VCaP (cell line): Measurements from ENCODE around the gene TSEN54.

Experiments
- H3K27ac ChIP-seq: fragments of 450-650 bp; 2 replicates; pipeline ENCODE4 v1.5.1; 2017
- TF ChIP-seq, protein P1 (sequence below): fragments of 450-650 bp; conservative IDR thresholded peaks from 2 replicates; pipeline ENCODE4 v1.5.1; 2017; ENCODE audit warnings: mild to moderate bottlenecking, moderate library complexity

The TSEN54 gene

DNA sequence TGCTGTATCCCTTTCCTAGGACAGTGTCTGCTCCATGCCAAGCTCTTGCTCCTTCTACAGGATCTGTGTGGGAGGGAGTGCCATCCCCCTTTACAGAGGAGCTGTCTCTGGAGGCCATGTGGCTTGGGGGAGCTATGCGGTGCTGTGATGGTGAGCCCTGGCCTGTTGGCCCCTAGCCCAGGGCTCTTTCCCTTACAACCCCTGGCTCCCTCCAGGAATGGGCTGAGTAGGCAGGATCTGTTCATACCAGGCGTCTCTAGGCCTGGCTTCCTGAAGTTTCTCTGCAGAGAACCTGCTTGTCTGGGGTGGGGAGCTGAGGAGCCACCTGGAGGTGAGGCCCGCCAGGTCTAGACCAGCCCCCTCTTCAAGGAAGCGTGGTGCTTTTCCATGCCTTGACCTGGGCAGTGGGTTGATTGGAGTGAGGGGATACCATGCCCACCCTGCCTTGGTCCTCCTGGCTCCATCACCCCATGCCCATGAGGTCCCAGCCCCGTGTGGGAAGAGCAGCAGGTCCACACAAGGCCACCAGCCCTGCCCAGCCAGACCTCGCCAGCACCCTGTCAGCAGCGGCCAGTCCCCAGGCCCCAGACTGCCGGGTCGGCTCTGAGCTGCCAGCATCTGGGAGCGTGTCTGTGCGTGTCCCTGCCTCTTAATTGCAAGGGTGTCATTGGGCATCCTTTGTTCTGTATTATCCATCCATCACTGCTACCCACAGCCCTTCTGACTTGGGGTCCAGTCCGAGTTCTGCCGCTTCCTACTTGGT is 23.8 kb downstream of the TSEN54 start:
- no peak overlapping the region for H3K27ac ChIP-seq
- TF ChIP-seq, protein P1, sequence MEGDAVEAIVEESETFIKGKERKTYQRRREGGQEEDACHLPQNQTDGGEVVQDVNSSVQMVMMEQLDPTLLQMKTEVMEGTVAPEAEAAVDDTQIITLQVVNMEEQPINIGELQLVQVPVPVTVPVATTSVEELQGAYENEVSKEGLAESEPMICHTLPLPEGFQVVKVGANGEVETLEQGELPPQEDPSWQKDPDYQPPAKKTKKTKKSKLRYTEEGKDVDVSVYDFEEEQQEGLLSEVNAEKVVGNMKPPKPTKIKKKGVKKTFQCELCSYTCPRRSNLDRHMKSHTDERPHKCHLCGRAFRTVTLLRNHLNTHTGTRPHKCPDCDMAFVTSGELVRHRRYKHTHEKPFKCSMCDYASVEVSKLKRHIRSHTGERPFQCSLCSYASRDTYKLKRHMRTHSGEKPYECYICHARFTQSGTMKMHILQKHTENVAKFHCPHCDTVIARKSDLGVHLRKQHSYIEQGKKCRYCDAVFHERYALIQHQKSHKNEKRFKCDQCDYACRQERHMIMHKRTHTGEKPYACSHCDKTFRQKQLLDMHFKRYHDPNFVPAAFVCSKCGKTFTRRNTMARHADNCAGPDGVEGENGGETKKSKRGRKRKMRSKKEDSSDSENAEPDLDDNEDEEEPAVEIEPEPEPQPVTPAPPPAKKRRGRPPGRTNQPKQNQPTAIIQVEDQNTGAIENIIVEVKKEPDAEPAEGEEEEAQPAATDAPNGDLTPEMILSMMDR, result no peak

DNA sequence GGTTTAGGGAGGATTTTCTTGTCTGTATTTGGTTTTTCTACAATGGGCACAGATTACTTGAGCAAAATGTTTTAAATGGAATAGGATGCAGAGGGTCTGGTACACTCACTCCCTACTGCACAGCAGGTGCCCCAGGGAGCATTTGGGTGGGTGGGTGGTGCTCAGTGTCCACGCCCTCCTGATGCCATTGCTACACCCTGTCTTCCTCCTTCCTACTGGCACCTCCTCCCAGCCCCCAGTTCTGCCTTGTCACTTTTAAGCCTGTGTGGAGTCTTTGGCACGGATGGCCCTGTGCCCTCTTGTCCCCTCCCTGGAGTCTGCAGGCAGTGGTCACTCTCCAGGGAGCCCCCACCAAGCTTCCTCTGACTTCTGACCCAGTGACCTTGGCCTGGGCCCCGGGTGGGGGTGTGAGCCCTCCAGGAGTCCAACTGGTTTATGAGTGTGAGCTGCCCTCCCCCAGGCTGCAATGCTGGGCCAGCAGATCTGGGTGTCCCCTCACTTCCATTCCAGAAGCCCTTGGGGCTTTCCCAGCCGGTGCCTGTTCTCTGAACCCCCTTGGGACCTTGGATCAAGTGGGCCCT is 24.7 kb downstream of the TSEN54 start:
- H3K27ac ChIP-seq, result no peak overlapping the region

DNA sequence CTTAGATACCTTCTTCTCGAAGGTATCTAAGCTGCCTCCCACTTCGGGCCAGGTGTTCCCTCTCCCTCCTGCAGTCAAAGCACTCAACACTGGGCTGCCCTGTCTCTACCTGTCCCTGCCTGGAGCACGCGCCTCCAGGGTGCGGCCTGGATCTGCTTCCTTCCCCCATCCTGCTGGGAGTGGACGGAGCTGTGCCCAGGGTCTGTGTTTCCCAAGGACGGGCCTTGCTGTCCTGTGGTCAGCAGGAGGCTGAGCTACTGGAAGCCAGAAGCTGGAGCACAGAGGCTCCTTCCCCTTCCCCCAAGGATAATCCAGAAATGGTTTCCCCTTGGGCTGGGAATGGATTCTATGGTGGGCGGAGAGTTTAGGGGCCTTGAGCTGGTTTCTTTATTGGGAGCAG is 25.9 kb downstream of the TSEN54 start:
- TF ChIP-seq, protein P1, result no peak

More for the DNA sequence above, 24.7 kb downstream of the TSEN54 start:
- TF ChIP-seq, protein P1, result no peak

DNA sequence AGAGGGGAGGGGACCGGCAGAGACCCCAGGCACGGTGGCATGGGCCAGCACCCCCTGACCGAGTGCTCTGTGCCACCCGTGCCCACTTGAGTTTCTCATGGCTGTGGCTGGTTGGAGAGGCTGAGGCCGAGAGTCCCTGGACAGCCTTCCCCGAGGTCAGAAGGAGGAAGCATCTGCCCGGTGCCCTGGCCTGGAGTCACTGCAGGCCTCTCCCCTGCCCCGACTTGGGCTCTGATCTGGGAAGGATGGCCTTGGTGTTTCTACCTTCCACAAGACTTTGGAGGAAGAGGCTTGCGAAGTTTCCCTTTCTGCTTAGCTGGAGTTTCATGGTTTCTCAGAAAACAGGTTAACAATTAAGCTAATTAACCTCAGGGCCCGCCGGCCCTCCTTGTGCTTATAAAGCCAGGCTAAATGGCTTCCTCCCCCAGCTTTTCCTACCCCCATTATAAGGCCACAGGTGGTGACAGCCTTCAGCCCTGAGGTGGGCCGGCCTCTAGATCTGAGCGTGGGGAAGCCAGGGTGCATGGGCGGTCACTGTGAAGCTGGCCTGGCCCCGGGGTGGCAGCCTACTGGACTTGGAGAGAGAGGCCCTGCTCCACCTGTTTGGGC is 26.5 kb downstream of the TSEN54 start:
- TF ChIP-seq, protein P1, result no peak
- no peak overlapping the region for H3K27ac ChIP-seq

More for the DNA sequence above, 25.9 kb downstream of the TSEN54 start:
- H3K27ac ChIP-seq, result no peak overlapping the region

DNA sequence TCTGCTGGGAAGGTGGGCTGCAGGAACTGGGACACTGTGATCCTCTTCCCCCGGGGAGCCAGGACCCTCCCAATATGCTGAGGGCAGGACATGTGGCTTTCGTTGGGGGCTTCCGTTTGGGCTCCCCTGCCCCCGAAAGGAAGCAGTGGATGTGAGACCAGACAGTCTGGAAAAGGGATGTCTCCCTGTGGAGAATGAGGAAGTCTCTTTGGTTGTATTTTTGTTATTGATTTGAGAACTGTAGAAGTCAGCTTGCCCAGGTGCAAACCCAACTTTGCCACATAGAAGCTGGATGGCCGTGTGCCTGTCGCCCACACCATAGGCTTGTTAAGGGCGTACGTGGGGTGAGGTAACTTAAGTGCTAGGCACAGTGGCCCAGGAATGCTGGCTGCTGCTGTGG is 27.9 kb downstream of the TSEN54 start:
- TF ChIP-seq, protein P1, result no peak
- H3K27ac ChIP-seq, result no peak overlapping the region

DNA sequence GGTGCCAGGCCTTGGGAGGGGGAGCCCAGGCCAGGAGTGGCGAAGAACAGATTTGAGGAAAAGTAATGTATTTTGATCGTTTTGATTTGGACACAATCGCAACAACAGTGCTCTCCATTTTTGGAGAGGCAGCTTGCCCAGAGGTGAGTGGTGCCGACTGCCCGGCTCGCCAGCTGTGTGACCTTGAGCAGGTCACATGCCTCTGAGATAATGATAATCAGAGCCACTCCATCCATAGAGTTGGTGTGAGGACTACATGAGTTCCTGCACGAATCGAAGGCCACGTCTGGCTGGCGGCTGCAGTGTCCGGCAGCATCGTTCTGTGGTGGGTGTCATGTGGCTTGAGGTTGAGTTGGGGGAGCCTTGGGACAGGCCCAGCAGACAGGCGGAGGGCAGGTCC is 29.9 kb downstream of the TSEN54 start:
- no peak overlapping the region for H3K27ac ChIP-seq
- TF ChIP-seq, protein P1, result no peak

DNA sequence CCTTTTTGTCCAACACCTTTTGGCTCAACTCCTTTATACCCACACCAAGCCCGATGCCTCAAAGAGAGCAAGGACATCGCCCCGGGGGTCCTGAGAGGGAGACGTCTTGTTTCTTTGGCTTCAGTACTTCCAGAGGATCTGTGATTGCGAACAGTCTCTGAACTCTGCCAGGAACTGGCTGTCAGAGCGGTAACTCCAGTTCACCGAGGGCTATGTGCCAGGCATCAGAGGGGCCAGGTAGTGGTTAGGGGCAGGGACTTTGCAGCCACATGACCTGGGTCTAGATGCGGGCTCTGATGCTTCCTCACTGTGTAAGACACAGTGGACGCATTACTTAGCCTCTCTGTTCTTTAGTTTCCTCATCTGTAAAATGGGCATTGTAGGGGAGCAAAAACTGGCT is 30.8 kb downstream of the TSEN54 start:
- no peak overlapping the region for H3K27ac ChIP-seq
- TF ChIP-seq, protein P1, result no peak
